NCI-H2081 treated with DMSO at 0.1 percent for 48 hours (cell line): Measurements from ENCODE around the gene CPVL.

Experiments used
- DNase-seq: peaks from one replicate; lab custom pipeline; 2025; lab: John Stamatoyannopoulos, UW

Gene CPVL

GRCh38 chr7:29000717-29001076, 145.6 kb downstream of the CPVL start:
- no peak for DNase-seq

- DNase-seq, result no peak
Observed at GRCh38 chr7:28999895-29000716, 146.2 kb downstream of the CPVL start.

GRCh38 chr7:28999427-28999826, 146.9 kb downstream of the CPVL start:
- DNase-seq, result no peak

GRCh38 chr7:28998105-28998504, 148.2 kb downstream of the CPVL start:
- no peak for DNase-seq

- DNase-seq, result no peak
Observed at GRCh38 chr7:28996836-28997235, 149.5 kb downstream of the CPVL start.

GRCh38 chr7:28993371-28993770, 153.0 kb downstream of the CPVL start:
- no peak for DNase-seq

- DNase-seq, result no peak
Observed at GRCh38 chr7:28992798-28993197, 153.5 kb downstream of the CPVL start.

GRCh38 chr7:28990200-28990960, 156.0 kb downstream of the CPVL start:
- no peak for DNase-seq

- no peak for DNase-seq
Observed at GRCh38 chr7:28989211-28989980, 156.9 kb downstream of the CPVL start.

GRCh38 chr7:28988810-28989209, 157.5 kb downstream of the CPVL start:
- DNase-seq, result no peak

- DNase-seq, result no peak
Observed at GRCh38 chr7:28988091-28988490, 158.2 kb downstream of the CPVL start.

- no peak for DNase-seq
Observed at GRCh38 chr7:28986765-28987110, 159.6 kb downstream of the CPVL start.

- no peak for DNase-seq
Observed at GRCh38 chr7:28986028-28986764, 160.1 kb downstream of the CPVL start.

- no peak for DNase-seq
Observed at GRCh38 chr7:28984631-28985030, 161.7 kb downstream of the CPVL start.

- DNase-seq, result no peak
Observed at GRCh38 chr7:28984217-28984616, 162.1 kb downstream of the CPVL start.

- no peak for DNase-seq
Observed at GRCh38 chr7:28983396-28984190, 162.7 kb downstream of the CPVL start.

GRCh38 chr7:28981161-28981465, 165.2 kb downstream of the CPVL start:
- DNase-seq, result no peak

GRCh38 chr7:28980451-28981160, 165.7 kb downstream of the CPVL start:
- no peak for DNase-seq

GRCh38 chr7:28979776-28980175, 166.6 kb downstream of the CPVL start:
- DNase-seq, result no peak

- no peak for DNase-seq
Observed at GRCh38 chr7:28977881-28978280, 168.5 kb downstream of the CPVL start.

- no peak for DNase-seq
Observed at GRCh38 chr7:28976022-28976421, 170.3 kb downstream of the CPVL start.
